Fibroblast of skin of scalp (primary cell): ENCODE data around the gene ZER1. TPM values are rescaled to one million over a fixed set of nuclear protein-coding genes. Genes with fewer than 3 reads are reported as not detected.
A peak's percentile ranks its signal among the peaks of the same experiment; 100 is the strongest.
"Not testable (repeated sequence)": the region's sequence is repeated elsewhere in the genome, so short reads cannot be mapped to it uniquely, and the experiment has no call there.

Experiments
- DNase-seq: peaks from one replicate; pipeline ENCODE4 v3.0.0-alpha.2; 2013
- polyA plus RNA-seq, 2 experiments: library from polyadenylated mRNA; unstranded; fragments of 120-200 nt; gene quantifications; one replicate each; pipeline ENCODE4 v1.2.1, GENCODE V29; 2013; ENCODE audit not compliant: insufficient read length in 2 of 2

ZER1 gene
- polyA plus RNA-seq (2013, experiment 1 of 2; ENCODE audit: insufficient read length), result 25.5 TPM
- polyA plus RNA-seq (2013, experiment 2 of 2; ENCODE audit: insufficient read length), result 24.3 TPM

- peak; percentile 92 for DNase-seq
Observed at GRCh38 chr9:128771745-128772519, at the start of gene ZER1. Gene ZER1, minus strand, starts transcription at chr9:128771927. Its CDS starts 16,362 bp downstream, at chr9:128755565.

GRCh38 chr9:128820665-128821583 lies 49.2 kb upstream of the ZER1 start:
- no peak for DNase-seq

- DNase-seq, result peak; percentile 30
Observed at GRCh38 chr9:128819716-128820664, 48.3 kb upstream of the ZER1 start.

GRCh38 chr9:128818839-128819715 lies 47.4 kb upstream of the ZER1 start:
- no peak for DNase-seq

- peak; percentile 97 for DNase-seq
Observed at GRCh38 chr9:128818099-128818838, 46.5 kb upstream of the ZER1 start, which contains the start of gene ENDOG. Gene ENDOG, plus strand, starts transcription at chr9:128818500. Its CDS starts 185 bp downstream, at chr9:128818685.

GRCh38 chr9:128810873-128811272 lies 39.1 kb upstream of the ZER1 start:
- no peak for DNase-seq

GRCh38 chr9:128809831-128810230 lies 38.1 kb upstream of the ZER1 start:
- DNase-seq, result no peak

- DNase-seq, result no peak
Observed at GRCh38 chr9:128809036-128809599, 37.4 kb upstream of the ZER1 start.

GRCh38 chr9:128808543-128808942 lies 36.8 kb upstream of the ZER1 start:
- DNase-seq, result no peak

GRCh38 chr9:128807827-128808226 lies 36.1 kb upstream of the ZER1 start:
- DNase-seq, result no peak

- DNase-seq, result no peak
Observed at GRCh38 chr9:128805661-128806060, 33.9 kb upstream of the ZER1 start.

- no peak for DNase-seq
Observed at GRCh38 chr9:128802482-128802881, 30.8 kb upstream of the ZER1 start.

- DNase-seq, result no peak
Observed at GRCh38 chr9:128800061-128800460, 28.3 kb upstream of the ZER1 start.

- DNase-seq, result no peak
Observed at GRCh38 chr9:128798896-128799295, 27.2 kb upstream of the ZER1 start.

- DNase-seq, result not testable (repeated sequence)
Observed at GRCh38 chr9:128794961-128795360, 23.2 kb upstream of the ZER1 start.

GRCh38 chr9:128792978-128793686 lies 21.4 kb upstream of the ZER1 start:
- DNase-seq, result no peak

- DNase-seq, result no peak
Observed at GRCh38 chr9:128792134-128792533, 20.4 kb upstream of the ZER1 start.

- no peak for DNase-seq
Observed at GRCh38 chr9:128790536-128790935, 18.8 kb upstream of the ZER1 start.

- DNase-seq, result no peak
Observed at GRCh38 chr9:128788445-128788844, 16.7 kb upstream of the ZER1 start.
